HG03432 (cell line): ENCODE results near the gene UBE3C.
"Not testable (repeated sequence)": the region's sequence is repeated elsewhere in the genome, so short reads cannot be mapped to it uniquely, and the experiment has no call there.

Source experiments
- ATAC-seq: cut with Tn5 transposase; IDR thresholded peaks from one replicate; pipeline ENCODE4 v1.9.1; 2021; ENCODE audit warnings: mild to moderate bottlenecking, moderate library complexity; ENCODE audit not compliant: unreplicated experiment

Gene UBE3C

GRCh38 chr7:157138424-157139110 is at the start of gene UBE3C:
Gene UBE3C, plus strand, starts transcription at chr7:157138926. Its CDS starts 347 bp downstream, at chr7:157139273.
- ATAC-seq = peak; percentile 88

- ATAC-seq = no peak
Measured at GRCh38 chr7:157089100-157089610, 49.6 kb upstream of the UBE3C start.

GRCh38 chr7:157090485-157091165 is 48.1 kb upstream of the UBE3C start:
- ATAC-seq = no peak

DNA sequence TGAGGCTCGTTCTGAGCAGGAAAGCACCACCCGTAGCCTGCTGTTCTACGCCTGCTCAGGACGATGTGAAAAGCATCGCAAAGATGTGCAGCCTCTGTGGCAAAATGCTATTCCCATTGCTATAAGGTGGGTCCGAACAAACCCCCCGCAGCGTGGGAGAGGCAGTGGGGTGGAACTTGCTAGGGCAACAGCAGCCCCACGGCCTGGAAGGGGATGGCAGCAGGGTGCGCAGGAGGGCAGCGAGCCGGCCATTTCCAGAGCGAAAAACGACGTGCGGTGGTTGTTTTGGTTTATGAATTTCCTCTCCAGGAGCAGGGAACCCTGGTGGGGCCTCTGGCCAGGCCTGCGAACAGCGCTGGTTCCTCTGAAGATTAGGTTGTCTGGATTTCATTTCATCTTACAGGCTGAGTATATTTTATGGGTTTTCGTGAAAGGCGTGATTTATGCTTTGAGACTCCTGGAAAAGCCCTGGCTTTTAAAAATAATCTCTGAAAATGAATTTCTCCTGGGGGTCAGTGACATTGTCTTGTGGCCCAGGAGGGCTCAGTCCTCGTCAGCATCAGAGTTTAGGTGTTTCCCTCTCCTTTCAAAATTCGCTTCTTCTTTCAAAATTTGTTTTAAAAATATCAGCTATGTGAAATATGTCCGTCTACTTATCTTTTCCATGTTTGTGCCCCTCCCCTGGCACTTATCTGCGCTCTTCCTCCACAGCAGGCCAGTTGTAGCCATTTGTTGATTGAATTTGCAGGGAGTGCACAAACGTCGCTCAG is 42.3 kb upstream of the UBE3C start:
- ATAC-seq = no peak

DNA sequence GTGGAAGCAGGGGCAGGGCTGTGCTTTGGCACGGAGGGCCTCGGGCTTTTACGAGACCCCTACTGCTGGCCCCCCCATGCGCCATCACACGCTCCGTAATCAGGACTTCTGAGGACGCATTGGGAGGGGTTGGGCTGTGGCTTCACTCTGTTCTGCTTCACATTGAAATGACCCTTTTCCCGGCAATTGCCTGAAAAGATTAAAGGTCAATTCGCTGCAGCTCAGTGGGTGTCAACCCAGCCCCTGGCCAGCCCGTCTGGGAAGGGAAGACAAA is 41.7 kb upstream of the UBE3C start:
- ATAC-seq = no peak

GRCh38 chr7:157097569-157097968 is 41.2 kb upstream of the UBE3C start:
- no peak for ATAC-seq

GRCh38 chr7:157100005-157100404 is 38.7 kb upstream of the UBE3C start:
- not testable (repeated sequence) for ATAC-seq

DNA sequence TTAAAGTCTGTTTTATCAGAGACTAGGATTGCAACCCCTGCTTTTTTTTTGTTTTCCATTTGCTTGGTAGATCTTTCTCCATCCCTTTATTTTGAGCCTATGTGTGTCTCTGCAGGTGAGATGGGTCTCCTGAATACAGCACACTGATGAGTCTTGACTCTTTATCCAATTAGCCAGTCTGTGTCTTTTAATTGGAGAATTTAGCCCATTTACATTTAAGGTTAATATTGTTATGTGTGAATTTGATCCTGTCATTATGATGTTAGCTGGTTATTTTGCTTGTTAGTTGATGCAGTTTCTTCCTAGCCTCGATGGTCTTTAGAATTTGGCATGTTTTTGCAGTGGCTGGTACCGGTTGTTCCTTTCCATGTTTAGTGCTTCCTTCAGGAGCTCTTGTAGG is 35.1 kb upstream of the UBE3C start:
- ATAC-seq = not testable (repeated sequence)

DNA sequence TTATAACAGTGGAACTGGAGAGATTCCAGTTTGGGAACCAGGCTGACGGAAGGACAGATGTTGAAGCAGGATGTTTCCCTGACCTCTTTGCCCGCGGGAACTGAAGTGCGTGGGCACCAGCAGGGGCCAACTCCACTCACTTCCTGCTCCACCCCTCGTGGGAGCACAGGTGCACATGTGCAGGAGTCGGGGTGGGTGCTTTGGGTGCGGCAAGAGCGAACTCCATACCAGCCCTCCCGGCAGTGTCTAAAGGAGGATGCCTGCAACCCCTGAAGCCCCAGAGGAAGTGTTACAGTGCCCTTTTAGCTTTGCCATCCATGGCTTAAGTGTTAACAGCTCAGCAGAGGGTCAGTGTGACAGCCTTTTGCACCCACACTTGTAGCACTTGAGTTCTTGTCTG is 27.4 kb upstream of the UBE3C start:
- ATAC-seq = no peak

- no peak for ATAC-seq
Measured at GRCh38 chr7:157112706-157113105, 26.0 kb upstream of the UBE3C start.

GRCh38 chr7:157113607-157114006 is 25.1 kb upstream of the UBE3C start:
- no peak for ATAC-seq

GRCh38 chr7:157116762-157117161 is 22.0 kb upstream of the UBE3C start:
- ATAC-seq = no peak

DNA sequence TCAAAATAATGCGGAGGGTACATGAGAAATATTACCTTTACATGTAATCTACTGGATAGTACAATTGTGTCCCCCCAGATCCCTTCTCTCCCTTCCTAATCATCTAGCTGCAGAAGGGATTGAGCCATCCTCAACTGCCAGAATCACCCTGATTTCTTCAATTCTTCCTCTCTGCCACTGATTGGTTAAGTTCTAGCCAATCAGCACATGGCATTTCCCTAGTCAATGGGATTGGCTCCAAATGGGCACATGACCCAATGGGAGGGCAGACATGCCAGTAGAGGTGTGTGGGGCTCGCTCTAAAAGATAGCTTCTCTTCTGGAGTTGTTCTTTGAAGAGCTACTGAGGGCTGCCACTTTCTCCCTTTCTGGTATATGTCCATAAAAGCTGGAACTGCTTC is 20.9 kb upstream of the UBE3C start:
- ATAC-seq = no peak

GRCh38 chr7:157120181-157120580 is 18.5 kb upstream of the UBE3C start:
- no peak for ATAC-seq

GRCh38 chr7:157121184-157121715 is 17.5 kb upstream of the UBE3C start:
- no peak for ATAC-seq

DNA sequence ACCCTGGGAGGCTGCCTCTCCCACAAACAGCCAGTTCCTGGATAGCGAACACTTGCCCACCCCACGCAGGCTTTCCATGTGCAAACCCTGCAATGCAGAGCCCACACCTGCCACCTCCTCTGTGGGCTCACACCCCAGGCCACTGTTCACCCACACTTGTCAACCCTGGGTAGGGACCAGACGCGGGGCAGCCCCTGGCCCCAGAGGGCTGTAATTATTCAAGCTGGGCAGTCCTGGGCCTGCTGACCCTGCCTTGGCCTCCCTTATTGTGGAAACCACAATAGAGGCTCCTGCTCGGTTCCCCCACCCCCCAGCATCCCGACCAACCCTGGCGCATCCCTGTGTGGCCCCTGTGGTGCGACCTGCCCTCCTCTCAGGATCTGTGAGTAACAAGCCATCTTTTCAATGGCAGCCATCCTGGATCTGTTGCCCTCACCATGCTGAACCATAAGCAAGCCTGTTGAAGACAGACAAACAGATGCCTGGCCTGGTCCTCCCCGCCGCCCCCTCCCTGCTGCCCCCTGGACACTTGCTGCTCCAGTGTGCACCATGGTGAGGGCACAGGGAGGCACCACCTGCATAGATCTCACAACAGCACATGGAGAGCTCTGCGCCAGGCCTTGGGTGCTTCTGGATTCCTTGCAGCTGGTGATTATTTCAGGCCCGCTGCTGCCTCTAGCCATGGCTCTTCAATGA is 15.8 kb upstream of the UBE3C start:
- no peak for ATAC-seq

DNA sequence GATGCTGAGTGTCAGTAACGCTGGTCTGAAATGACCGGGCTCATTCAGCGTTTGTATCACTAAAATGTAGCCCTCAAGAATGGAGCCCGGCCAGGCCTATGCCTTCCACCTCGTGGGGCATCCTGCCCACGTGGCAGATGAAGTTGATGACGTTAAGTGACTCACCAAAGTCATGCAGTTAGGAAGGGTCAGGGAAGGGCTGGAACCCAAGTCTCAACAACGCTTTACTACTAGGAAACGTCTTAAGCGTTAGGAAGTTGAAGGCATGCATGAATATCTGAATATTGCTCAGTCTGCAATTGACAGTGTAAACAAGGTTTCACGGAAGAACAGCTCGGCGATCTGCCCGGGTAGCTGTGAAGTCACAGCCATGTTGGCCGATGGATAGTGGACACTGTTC is 14.0 kb upstream of the UBE3C start:
- no peak for ATAC-seq

DNA sequence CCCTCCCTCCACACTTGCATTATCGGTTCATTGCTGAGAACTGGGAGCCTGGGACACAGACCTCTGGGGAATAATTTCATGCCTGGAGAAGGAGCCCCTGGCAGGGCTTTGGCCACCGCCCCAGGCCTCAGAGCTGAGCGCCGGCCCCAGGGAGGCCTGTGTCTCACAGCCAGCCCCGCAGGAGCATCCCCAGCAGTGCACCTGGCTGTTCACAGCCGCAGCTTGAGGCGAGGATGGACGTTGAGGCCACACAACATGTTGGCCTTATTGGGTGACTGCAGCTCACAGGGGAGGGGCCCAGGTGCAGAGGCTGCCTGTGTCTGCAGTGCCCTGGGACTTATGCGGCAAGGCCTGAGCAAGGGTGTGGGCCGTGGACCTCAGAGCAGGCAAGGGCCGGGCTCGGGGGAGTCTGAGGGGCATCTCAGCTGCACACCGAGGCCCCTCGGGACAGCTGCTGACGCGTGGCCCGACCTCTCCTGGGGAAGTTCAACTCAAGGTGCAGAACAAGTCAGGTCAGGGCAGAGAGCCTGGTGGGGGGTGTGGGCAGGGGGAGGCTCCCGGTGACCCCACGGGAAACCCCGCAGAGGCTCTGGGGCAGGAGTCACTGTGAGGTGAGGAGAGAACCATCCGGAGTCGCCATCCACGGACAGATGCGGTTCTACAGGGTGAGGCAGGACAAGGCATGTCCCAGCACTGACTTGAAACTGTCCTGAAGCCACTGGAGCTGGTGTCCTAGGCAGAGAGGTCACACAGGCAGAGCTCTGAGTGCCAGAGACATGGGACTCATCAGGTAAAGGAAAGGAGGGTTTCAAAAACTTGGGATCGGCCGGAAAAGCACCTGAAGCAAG is 13.1 kb upstream of the UBE3C start:
- ATAC-seq = no peak

DNA sequence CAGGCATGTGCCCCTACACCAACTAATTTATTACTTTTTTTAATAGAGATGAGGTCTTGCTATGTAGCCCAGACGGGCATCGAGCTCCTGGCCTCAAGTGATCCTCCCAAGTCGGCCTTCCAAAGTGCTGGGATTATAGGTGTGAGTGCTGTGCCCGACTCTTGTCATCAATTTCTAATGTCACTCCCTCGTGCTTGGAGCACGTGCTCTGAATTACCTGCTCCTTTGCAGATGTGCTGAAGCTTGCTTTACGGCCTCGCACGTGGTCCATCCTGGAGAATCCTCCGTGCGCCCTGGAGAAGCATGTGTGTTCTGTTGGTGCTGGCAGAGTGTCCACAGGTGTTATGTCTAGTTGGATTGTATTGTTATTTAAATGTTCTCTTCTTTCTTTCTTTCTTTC is 11.8 kb upstream of the UBE3C start:
- no peak for ATAC-seq

DNA sequence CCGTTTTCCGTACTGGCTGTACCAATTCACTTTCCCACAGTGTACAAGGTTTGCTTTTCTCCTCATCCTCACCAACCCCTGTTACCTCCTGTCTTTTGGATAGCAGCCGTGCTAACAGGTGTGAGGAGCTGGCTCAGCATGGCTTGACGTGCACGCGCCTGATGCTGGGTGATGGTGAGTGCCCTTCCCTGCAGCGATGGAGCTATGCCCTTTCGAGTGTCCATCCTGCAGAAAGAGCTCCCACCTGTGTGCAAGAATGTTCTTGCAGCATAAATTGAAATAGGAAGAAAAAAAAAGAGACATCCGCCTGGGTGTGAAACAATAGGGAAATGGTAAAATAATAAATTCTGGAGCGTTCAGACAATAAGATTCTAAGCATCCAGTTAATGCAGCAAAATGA is 9.5 kb upstream of the UBE3C start:
- no peak for ATAC-seq
